A549 (cell line): ENCODE measurements around the gene GALNT16. TPM values are rescaled to one million over a fixed set of nuclear protein-coding genes. Genes with fewer than 3 reads are reported as not detected.

Source experiments
- ATAC-seq, 2 experiments: fragments of 200-7000 bp in 1 of 2; fragments of >200 bp in 1 of 2; cut with Nextera tagmentation in 1 of 2; cut with Tn5 transposase in 1 of 2; 3 replicates each; pipeline versions ENCODE4 v1.8.0 to v1.9.1; 2018 to 2020; ENCODE audit warnings: mild to moderate bottlenecking in 1 of 2, moderate library complexity in 1 of 2
- CTCF ChIA-PET: fragments of 300-600 bp; sonication (Branson Sonifier 250); formaldehyde crosslinking; extraction: SDS; loops from one replicate; lab custom pipeline; 2021; ENCODE audit warnings: antibody characterized with exemption, inconsistent platforms; lab: Yijun Ruan, JAX
- POLR2A ChIA-PET: fragments of 350-600 bp; formaldehyde crosslinking; extraction: SDS; loops from one replicate; lab custom pipeline; 2021; ENCODE audit warnings: antibody characterized with exemption, inconsistent platforms; lab: Yijun Ruan, JAX
- DNase-seq, 2 experiments: peaks; one replicate each; pipeline versions ENCODE4 v3.0.0 to v3.0.0-alpha.2; 2011 to 2016; ENCODE audit warnings: low read depth in 1 of 2, low spot score in 1 of 2
- FAIRE-seq: peaks from 2 replicates; lab custom pipeline; 2011; peaks lifted over from hg19 to GRCh38; lab: Jason Lieb, UNC
- H3K27ac ChIP-seq, 2 experiments: fragments of >200 bp; sonication (Bioruptor Twin); formaldehyde crosslinking; 3 replicates each; pipeline ENCODE4 v1.5.1; 2016 to 2017
- H3K4me1 ChIP-seq: fragments of >200 bp; sonication (Bioruptor Twin); formaldehyde crosslinking; 3 replicates; pipeline ENCODE4 v1.6.1; 2016
- H3K4me2 ChIP-seq: fragments of >200 bp; sonication (Bioruptor Twin); formaldehyde crosslinking; 3 replicates; pipeline ENCODE4 v1.6.1; 2016
- H3K4me3 ChIP-seq: fragments of >200 bp; sonication (Bioruptor Twin); formaldehyde crosslinking; 3 replicates; pipeline ENCODE4 v1.5.1; 2016
- H3K9me3 ChIP-seq: fragments of >200 bp; sonication (Bioruptor Twin); formaldehyde crosslinking; 3 replicates; pipeline ENCODE4 v1.6.1; 2016
- CBX2 ChIP-seq: fragments of 200-600 bp; sonication (generic); IDR thresholded peaks from 2 replicates; pipeline ENCODE4 v1.6.1; 2016; ENCODE audit warnings: low read depth, mild to moderate bottlenecking, borderline replicate concordance
- CHD2 ChIP-seq: fragments of 150-350 bp; IDR thresholded peaks from 2 replicates; pipeline ENCODE4 v1.6.1; 2014; ENCODE audit warnings: low read length; ENCODE audit not compliant: partially characterized antibody
- CHD4 ChIP-seq: fragments of 200-600 bp; sonication (generic); IDR thresholded peaks from 2 replicates; pipeline ENCODE4 v1.6.1; 2016; ENCODE audit warnings: antibody characterized with exemption, mild to moderate bottlenecking, borderline replicate concordance
- EP300 ChIP-seq, 2 experiments: fragments of >200 bp; sonication (Bioruptor Twin); formaldehyde crosslinking; IDR thresholded peaks; 2 replicates in 1 of 2; 3 replicates in 1 of 2; pipeline ENCODE4 v1.6.1; 2016 to 2017
- ESRRA ChIP-seq: fragments of 150-350 bp; IDR thresholded peaks from 2 replicates; pipeline ENCODE4 v1.6.1; 2014; ENCODE audit warnings: mild to moderate bottlenecking, low read length, borderline replicate concordance
- GATA3 ChIP-seq: IDR thresholded peaks from 2 replicates; pipeline ENCODE4 v1.6.1; 2012; ENCODE audit warnings: borderline replicate concordance
- HDAC2 ChIP-seq: fragments of 200-600 bp; sonication (generic); IDR thresholded peaks from 2 replicates; pipeline ENCODE4 v1.6.1; 2016
- HOXA7 ChIP-seq: fragments of 250-450 bp; sonication (Bioruptor Pico); IDR thresholded peaks from 2 replicates; pipeline ENCODE4 v1.5.0; 2020; ENCODE audit warnings: mild to moderate bottlenecking, moderate library complexity
- JUN ChIP-seq, 2 experiments: fragments of >200 bp; sonication (Bioruptor Twin); formaldehyde crosslinking; IDR thresholded peaks; 2 replicates in 1 of 2; 3 replicates in 1 of 2; pipeline ENCODE4 v1.6.1; 2016 to 2017
- MAFK ChIP-seq: fragments of 450-650 bp; IDR thresholded peaks from 2 replicates; pipeline ENCODE4 v1.6.1; 2014; ENCODE audit not compliant: partially characterized antibody
- MAZ ChIP-seq: fragments of 150-350 bp; IDR thresholded peaks from 2 replicates; pipeline ENCODE4 v1.6.1; 2014; ENCODE audit warnings: antibody characterized with exemption, low read depth, low read length, borderline replicate concordance
- MYC ChIP-seq: IDR thresholded peaks from 2 replicates; pipeline ENCODE4 v1.6.1; 2012; ENCODE audit warnings: mild to moderate bottlenecking, inconsistent platforms, low read length, improper control_type of control experiment, borderline replicate concordance
- NPAS2 ChIP-seq: fragments of 250-450 bp; sonication (Bioruptor Pico); IDR thresholded peaks from 2 replicates; pipeline ENCODE4 v1.8.0; 2022; ENCODE audit warnings: mild to moderate bottlenecking, moderate library complexity, borderline replicate concordance
- PHF8 ChIP-seq: fragments of 200-600 bp; sonication (generic); IDR thresholded peaks from 2 replicates; pipeline ENCODE4 v1.6.1; 2016; ENCODE audit warnings: low read depth, mild to moderate bottlenecking, antibody characterized with exemption, moderate library complexity, borderline replicate concordance
- POLR2A ChIP-seq: IDR thresholded peaks from 2 replicates; pipeline ENCODE4 v1.6.1; 2012; ENCODE audit warnings: mild to moderate bottlenecking, low read length
- RAD21 ChIP-seq, 2 experiments: fragments of >200 bp in 1 of 2; sonication (Bioruptor Twin) in 1 of 2; formaldehyde crosslinking in 1 of 2; IDR thresholded peaks in 1 of 2; conservative IDR thresholded peaks in 1 of 2; 2 replicates in 1 of 2; 3 replicates in 1 of 2; pipeline ENCODE4 v1.6.1; 2012 to 2018; ENCODE audit warnings: inconsistent platforms in 1 of 2
- RCOR1 ChIP-seq: fragments of 150-350 bp; IDR thresholded peaks from 2 replicates; pipeline ENCODE4 v1.6.1; 2014; ENCODE audit warnings: antibody characterized with exemption, low read length, low read depth
- RFX5 ChIP-seq: fragments of 450-650 bp; IDR thresholded peaks from 2 replicates; pipeline ENCODE4 v1.7.1; 2014; ENCODE audit warnings: antibody characterized with exemption, mild to moderate bottlenecking, moderate library complexity
- SMC3 ChIP-seq: fragments of >200 bp; sonication (Bioruptor Twin); formaldehyde crosslinking; IDR thresholded peaks from 3 replicates; pipeline ENCODE4 v1.6.1; 2018; ENCODE audit warnings: inconsistent platforms
- TP53 ChIP-seq: fragments of 250-450 bp; sonication (Bioruptor Pico); IDR thresholded peaks from 2 replicates; pipeline ENCODE4 v1.5.0; 2021; ENCODE audit warnings: mild to moderate bottlenecking, moderate library complexity
- ZC3H11A ChIP-seq: fragments of 450-650 bp; IDR thresholded peaks from 2 replicates; pipeline ENCODE4 v1.6.1; 2014; ENCODE audit warnings: antibody characterized with exemption, mild to moderate bottlenecking
- ZFP36 ChIP-seq: fragments of 450-650 bp; IDR thresholded peaks from 2 replicates; pipeline ENCODE4 v1.6.1; 2014; ENCODE audit warnings: borderline replicate concordance; ENCODE audit not compliant: partially characterized antibody
- ZNF302 ChIP-seq: fragments of 250-450 bp; sonication (Bioruptor Pico); IDR thresholded peaks from 2 replicates; pipeline ENCODE4 v1.9.0; 2021; ENCODE audit warnings: inconsistent platforms, mild to moderate bottlenecking, moderate library complexity
- ZSCAN20 ChIP-seq: fragments of 250-450 bp; sonication (Bioruptor Pico); IDR thresholded peaks from 2 replicates; pipeline ENCODE4 v1.8.0; 2022; ENCODE audit warnings: mild to moderate bottlenecking, moderate library complexity
- WGBS: methylation state at CpG from one replicate; pipeline ENCODE4 v1.1.6; 2017; ENCODE audit errors: missing lambda C conversion rate; 5-methylcytosine and 5-hydroxymethylcytosine counted together
- polyA plus RNA-seq, 4 experiments: library from polyadenylated mRNA; depleted of rRNA in 3 of 4; stranded (reverse); fragments of >200 nt; fragmentation: RNase III in 1 of 4; extraction: RNeasy Plus Mini Kit Qiagen cat#74134 plus additional on column Dnase treatment in 1 of 4; gene quantifications; 2 replicates in 3 of 4; 3 replicates in 1 of 4; pipeline ENCODE4 v1.2.3, GENCODE V29; 2011 to 2017
- TF ChIP-seq, protein P1 (sequence below): fragments of >200 bp; sonication (Bioruptor Twin); formaldehyde crosslinking; IDR thresholded peaks from 3 replicates; pipeline ENCODE4 v1.5.1; 2016
- TF ChIP-seq, protein P2 (sequence below): IDR thresholded peaks from 2 replicates; pipeline ENCODE4 v1.6.1; 2012
- TF ChIP-seq, protein P3 (sequence below): IDR thresholded peaks from 2 replicates; pipeline ENCODE4 v1.6.1; 2012; ENCODE audit warnings: low read depth, borderline replicate concordance
- TF ChIP-seq, protein P4 (sequence below): fragments of >200 bp; sonication (Bioruptor Twin); formaldehyde crosslinking; IDR thresholded peaks from 3 replicates; pipeline ENCODE4 v1.6.1; 2016
- TF ChIP-seq, protein P5 (sequence below): IDR thresholded peaks from 2 replicates; pipeline ENCODE4 v1.6.1; 2012
- TF ChIP-seq, protein P6 (sequence below): fragments of 200-600 bp; sonication (generic); IDR thresholded peaks from 2 replicates; pipeline ENCODE4 v1.6.1; 2016; ENCODE audit warnings: antibody characterized with exemption, mild to moderate bottlenecking, moderate library complexity
- TF ChIP-seq, protein P7 (sequence below): fragments of >200 bp; sonication (Bioruptor Twin); formaldehyde crosslinking; IDR thresholded peaks from 2 replicates; pipeline ENCODE4 v1.6.1; 2016

Gene GALNT16
- polyA plus RNA-seq, 2 of the 4 experiments (the other 2 are of a cell fraction), result 2.8 to 3.4 TPM

DNA sequence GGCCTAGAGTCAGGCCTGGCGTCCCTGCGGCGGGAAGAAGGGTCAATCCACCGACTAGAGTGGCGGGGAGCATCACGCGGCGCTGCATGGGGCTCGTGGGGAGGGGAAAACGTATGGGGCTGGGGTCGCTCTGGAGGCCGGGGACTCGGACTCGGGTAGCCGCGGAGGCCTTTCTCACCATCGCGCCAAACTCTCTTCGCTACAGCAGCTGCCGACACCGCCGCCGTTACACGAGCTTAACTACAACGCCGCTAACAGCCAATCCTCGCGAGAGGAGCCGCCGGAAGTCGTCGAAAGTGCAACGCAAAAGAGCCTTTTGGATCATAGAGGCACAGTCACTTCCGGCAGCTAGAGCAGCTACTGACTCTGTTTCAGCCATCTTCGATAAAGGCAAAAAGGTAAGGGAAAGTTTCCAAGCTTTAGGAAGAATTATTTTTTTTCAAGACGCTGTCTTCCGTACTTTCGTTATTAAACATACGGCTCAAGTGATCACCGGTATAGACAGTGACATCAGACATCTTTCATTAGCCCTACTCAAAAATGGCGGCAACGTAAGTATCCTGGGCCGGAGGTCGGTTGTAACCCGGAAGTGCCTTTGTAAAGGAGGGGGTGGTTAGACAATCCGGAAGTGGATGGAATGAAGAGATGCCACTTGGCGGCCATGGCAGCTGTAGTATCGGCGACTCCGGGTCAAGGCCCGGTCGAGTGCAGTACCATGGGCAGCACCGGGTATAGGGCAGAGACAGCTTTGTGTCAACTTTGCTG, 138.3 kb downstream of the GALNT16 start, which contains the start of the genes ERH and SLC39A9:
ERH (minus strand) TSS at position 247 of the 765 bp plus-strand sequence; CDS start at position 181, 66 bp downstream.
SLC39A9 (plus strand) TSS at position 640 of the 765 bp plus-strand sequence. CDS start 678 bp downstream, outside the sequence.
- FAIRE-seq (peak; percentile 86), DNase-seq (peak; percentile 96 to 98), ATAC-seq (peak; percentile 96 to 98)
- TF ChIP-seq, protein P1, sequence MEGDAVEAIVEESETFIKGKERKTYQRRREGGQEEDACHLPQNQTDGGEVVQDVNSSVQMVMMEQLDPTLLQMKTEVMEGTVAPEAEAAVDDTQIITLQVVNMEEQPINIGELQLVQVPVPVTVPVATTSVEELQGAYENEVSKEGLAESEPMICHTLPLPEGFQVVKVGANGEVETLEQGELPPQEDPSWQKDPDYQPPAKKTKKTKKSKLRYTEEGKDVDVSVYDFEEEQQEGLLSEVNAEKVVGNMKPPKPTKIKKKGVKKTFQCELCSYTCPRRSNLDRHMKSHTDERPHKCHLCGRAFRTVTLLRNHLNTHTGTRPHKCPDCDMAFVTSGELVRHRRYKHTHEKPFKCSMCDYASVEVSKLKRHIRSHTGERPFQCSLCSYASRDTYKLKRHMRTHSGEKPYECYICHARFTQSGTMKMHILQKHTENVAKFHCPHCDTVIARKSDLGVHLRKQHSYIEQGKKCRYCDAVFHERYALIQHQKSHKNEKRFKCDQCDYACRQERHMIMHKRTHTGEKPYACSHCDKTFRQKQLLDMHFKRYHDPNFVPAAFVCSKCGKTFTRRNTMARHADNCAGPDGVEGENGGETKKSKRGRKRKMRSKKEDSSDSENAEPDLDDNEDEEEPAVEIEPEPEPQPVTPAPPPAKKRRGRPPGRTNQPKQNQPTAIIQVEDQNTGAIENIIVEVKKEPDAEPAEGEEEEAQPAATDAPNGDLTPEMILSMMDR, result no peak
- TF ChIP-seq PHF8, result peak; percentile 95; the same call in 1 of the 2 replicates
- TF ChIP-seq CBX2, result no peak
- TF ChIP-seq RFX5, result no peak; the same call in 1 of the 2 replicates
- no peak for TF ChIP-seq ZC3H11A
- TF ChIP-seq, protein P2, sequence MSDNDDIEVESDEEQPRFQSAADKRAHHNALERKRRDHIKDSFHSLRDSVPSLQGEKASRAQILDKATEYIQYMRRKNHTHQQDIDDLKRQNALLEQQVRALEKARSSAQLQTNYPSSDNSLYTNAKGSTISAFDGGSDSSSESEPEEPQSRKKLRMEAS, result peak; percentile 86
- no peak for TF ChIP-seq RAD21 (conservative IDR thresholded peaks at IDR 0.05 in 1 of 2, IDR thresholded peaks at IDR 0.05 in 1 of 2)
- TF ChIP-seq, protein P3, sequence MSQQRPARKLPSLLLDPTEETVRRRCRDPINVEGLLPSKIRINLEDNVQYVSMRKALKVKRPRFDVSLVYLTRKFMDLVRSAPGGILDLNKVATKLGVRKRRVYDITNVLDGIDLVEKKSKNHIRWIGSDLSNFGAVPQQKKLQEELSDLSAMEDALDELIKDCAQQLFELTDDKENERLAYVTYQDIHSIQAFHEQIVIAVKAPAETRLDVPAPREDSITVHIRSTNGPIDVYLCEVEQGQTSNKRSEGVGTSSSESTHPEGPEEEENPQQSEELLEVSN, result peak; percentile 42
- no peak for TF ChIP-seq MAZ
- peak; percentile 85 for TF ChIP-seq POLR2A
- TF ChIP-seq, protein P4, sequence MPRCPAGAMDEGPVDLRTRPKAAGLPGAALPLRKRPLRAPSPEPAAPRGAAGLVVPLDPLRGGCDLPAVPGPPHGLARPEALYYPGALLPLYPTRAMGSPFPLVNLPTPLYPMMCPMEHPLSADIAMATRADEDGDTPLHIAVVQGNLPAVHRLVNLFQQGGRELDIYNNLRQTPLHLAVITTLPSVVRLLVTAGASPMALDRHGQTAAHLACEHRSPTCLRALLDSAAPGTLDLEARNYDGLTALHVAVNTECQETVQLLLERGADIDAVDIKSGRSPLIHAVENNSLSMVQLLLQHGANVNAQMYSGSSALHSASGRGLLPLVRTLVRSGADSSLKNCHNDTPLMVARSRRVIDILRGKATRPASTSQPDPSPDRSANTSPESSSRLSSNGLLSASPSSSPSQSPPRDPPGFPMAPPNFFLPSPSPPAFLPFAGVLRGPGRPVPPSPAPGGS, result peak; percentile 74
- no peak for TF ChIP-seq ZNF302 (CRISPR knock-in tag)
- peak; percentile 93 for TF ChIP-seq CHD2
- TF ChIP-seq, protein P5, sequence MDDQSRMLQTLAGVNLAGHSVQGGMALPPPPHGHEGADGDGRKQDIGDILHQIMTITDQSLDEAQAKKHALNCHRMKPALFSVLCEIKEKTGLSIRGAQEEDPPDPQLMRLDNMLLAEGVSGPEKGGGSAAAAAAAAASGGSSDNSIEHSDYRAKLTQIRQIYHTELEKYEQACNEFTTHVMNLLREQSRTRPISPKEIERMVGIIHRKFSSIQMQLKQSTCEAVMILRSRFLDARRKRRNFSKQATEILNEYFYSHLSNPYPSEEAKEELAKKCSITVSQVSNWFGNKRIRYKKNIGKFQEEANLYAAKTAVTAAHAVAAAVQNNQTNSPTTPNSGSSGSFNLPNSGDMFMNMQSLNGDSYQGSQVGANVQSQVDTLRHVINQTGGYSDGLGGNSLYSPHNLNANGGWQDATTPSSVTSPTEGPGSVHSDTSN, result 0 out of 2 replicates have a peak, but pooled peaks have one; percentile 54
- no peak for TF ChIP-seq RCOR1
- TF ChIP-seq HOXA7, result no peak
- TF ChIP-seq CHD4, result no peak
- TF ChIP-seq, protein P6, sequence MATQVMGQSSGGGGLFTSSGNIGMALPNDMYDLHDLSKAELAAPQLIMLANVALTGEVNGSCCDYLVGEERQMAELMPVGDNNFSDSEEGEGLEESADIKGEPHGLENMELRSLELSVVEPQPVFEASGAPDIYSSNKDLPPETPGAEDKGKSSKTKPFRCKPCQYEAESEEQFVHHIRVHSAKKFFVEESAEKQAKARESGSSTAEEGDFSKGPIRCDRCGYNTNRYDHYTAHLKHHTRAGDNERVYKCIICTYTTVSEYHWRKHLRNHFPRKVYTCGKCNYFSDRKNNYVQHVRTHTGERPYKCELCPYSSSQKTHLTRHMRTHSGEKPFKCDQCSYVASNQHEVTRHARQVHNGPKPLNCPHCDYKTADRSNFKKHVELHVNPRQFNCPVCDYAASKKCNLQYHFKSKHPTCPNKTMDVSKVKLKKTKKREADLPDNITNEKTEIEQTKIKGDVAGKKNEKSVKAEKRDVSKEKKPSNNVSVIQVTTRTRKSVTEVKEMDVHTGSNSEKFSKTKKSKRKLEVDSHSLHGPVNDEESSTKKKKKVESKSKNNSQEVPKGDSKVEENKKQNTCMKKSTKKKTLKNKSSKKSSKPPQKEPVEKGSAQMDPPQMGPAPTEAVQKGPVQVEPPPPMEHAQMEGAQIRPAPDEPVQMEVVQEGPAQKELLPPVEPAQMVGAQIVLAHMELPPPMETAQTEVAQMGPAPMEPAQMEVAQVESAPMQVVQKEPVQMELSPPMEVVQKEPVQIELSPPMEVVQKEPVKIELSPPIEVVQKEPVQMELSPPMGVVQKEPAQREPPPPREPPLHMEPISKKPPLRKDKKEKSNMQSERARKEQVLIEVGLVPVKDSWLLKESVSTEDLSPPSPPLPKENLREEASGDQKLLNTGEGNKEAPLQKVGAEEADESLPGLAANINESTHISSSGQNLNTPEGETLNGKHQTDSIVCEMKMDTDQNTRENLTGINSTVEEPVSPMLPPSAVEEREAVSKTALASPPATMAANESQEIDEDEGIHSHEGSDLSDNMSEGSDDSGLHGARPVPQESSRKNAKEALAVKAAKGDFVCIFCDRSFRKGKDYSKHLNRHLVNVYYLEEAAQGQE, result peak; percentile 87
- no peak; the same call in 1 of the 2 replicates for TF ChIP-seq GATA3
- no peak for TF ChIP-seq ZSCAN20 (CRISPR knock-in tag)
- TF ChIP-seq JUN (IDR thresholded peaks at IDR 0.05), result peak; percentile 90 to 91
- TF ChIP-seq, protein P7, sequence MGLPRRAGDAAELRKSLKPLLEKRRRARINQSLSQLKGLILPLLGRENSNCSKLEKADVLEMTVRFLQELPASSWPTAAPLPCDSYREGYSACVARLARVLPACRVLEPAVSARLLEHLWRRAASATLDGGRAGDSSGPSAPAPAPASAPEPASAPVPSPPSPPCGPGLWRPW, result no peak
- no peak for TF ChIP-seq ZFP36
- TF ChIP-seq ESRRA, result 0 out of 2 replicates have a peak, but pooled peaks have one; percentile 3
- TF ChIP-seq TP53, result 0 out of 2 replicates have a peak, but pooled peaks have one; percentile 12
- TF ChIP-seq NPAS2, result no peak
- no peak for TF ChIP-seq SMC3
- no peak for TF ChIP-seq EP300 (IDR thresholded peaks at IDR 0.05)
- TF ChIP-seq MAFK, result no peak
- TF ChIP-seq MYC, result 0 out of 2 replicates have a peak, but pooled peaks have one; percentile 19
- no peak for TF ChIP-seq HDAC2

More for the DNA sequence above, 138.3 kb downstream of the GALNT16 start, which contains the start of the genes ERH and SLC39A9:
- peak within 1 kb of the TSS; percentile 92 for H3K4me3 ChIP-seq
- H3K27ac ChIP-seq, result peak within 1 kb of the TSS; percentile 96 to 97
- CTCF ChIA-PET, result interaction anchor here (0.9 to 1.7 kb wide), 5 partner anchors 15 to 155 kb away, joined by 3 to 5 read pairs (median 4); no protein-coding TSS in a partner anchor
- H3K4me1 ChIP-seq, result peaks cover 38% of the 10 kb centered on the region
- no peaks in the 10 kb centered on the region for H3K9me3 ChIP-seq
- under 1% methylated on average over 42 of the region's 53 CpGs for WGBS
- H3K4me2 ChIP-seq, result peak within 1 kb of the TSS; percentile 99
- POLR2A ChIA-PET, result interaction anchor here (0.6 to 1.8 kb wide), 13 partner anchors 10 to 369 kb away, joined by 3 to 10 read pairs (median 3); partner anchors contain the start of genes EXD2, GALNT16 and SRSF5
